ENCODE data around the gene GRM4.
A peak's percentile ranks its signal among the peaks of the same experiment; 100 is the strongest.

Gene GRM4

DNA sequence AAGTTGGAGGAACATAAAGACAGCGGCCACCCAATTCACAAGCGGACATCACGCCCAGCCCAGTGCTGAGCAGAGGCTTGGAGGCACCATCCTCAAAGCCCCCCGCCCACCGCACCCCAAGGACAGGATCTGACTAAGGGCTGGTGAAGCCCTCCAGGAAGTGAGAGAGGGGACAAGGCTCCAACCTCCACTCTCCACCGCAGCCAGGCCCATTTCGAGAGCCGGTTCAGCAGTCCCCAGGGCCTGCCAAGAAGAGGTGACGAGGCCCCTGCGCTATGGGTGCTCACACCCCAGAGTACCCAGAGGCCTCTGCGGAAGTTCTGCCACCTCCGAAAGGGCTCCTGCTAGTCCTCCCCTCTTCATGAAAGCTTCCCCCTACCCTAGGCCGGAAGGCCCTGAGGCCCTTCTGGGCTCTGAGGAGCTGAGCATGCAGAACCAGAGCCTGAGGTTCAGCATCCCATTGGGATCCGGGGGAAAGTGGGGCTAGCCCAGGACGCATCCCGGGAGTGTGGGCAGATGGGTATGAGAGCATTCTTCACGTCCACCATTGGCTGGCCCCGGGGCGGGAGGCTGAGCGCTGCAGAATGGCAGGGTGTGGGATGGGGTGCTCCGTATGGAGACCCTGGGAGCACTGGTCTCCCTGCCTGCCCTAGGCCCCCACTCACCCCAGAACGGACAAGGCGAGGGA, 2.5 kb downstream of the GRM4 start:
- Histone ChIP-seq H3K9ac (no peak overlapping the region), H3K27me3 (peaks cover 46% of the 10 kb centered on the region), H3K4me3 (peak overlapping the region; percentile 65), H3K9me3 (no peaks in the 10 kb centered on the region), H4K20me1 (peaks cover 24% of the 10 kb centered on the region), H3K4me1 (peaks cover 100% of the 10 kb centered on the region), H3K4me2 (peak overlapping the region; percentile 96), H3K36me3 (no peaks in the 10 kb centered on the region), H3K27ac (no peak overlapping the region)
- no peak for TF ChIP-seq Cebpa-rat (IDR thresholded peaks at IDR 0.05)

DNA sequence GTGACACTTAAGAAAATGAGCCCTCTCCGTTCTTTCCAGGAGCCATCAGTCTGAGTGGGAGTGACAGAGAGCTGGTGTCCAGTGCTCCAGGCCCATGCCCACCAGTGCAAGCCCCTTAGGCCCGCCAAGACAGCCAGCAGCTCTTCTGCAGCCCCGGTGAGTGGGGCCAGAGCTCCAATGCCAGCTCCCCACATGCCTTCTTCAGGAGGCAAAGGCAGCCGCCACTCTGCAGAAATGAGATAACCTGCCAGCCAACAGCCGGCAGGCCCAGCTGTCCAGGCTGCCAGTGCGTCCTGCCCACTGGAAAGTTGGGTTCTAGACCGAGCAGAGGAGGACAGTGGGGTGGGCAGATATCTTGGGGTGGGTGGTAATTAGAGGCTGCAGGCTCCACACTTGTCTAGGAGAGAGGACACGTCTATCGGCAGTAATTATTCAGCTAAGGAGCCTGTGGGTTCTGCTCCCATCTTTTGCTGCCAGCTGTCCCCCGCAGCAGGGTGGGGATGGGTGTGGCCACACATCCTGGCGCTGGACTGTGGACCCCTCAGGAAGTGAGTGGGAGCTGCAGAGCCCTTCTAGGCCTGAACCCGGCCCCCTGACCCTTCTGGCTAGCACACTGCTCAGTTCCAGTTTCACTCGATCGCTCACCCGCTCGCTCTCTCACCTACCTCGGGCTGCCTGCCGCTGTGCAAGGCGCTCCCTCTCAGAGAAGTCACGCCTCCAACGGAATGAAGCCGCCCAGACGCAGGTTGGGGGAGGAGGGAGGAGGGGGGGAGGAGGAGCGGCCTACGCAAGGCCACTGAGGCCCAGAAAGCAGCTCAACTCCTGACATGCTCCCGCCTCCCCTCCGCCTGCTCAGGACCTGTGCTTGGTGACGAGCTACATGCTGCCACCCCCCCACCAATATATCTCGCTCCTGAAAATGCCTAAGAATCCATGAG, 3.6 kb downstream of the GRM4 start:
- H3K9ac ChIP-seq = no peak overlapping the region

DNA sequence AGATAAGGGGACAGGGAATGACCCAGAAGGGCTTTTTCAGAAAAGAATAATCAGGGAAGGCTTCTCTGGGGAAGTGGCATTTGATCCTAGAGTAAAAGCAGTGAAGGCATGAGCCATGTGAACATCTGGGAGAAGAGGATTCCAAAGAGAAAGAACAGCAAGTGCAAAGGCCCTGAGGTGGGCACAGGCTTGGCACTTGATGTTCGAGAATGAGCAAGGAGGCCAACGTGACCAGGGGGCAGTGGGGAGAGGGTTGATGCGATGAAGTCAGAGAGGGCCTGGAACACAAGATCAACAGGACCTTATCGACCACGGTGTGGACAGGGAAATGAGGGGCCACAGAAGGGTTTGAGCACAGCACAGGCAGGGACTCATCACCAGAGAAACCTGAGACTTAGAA, 5.8 kb downstream of the GRM4 start:
- Histone ChIP-seq H3K27me3 (peaks cover 33% of the 10 kb centered on the region), H3K4me1 (peaks cover 100% of the 10 kb centered on the region)

More for the DNA sequence above, 3.6 kb downstream of the GRM4 start:
- peaks cover 100% of the 10 kb centered on the region for H3K4me1 ChIP-seq
- H3K27me3 ChIP-seq = peaks cover 46% of the 10 kb centered on the region
- no peak overlapping the region for H3K27ac ChIP-seq
- no peak overlapping the region for H3K4me3 ChIP-seq
- peak overlapping the region; percentile 96 for H3K4me2 ChIP-seq
- H3K9me3 ChIP-seq = no peaks in the 10 kb centered on the region
- H4K20me1 ChIP-seq = peaks cover 24% of the 10 kb centered on the region
- no peak for TF ChIP-seq Cebpa-rat (IDR thresholded peaks at IDR 0.05)
- no peaks in the 10 kb centered on the region for H3K36me3 ChIP-seq

DNA sequence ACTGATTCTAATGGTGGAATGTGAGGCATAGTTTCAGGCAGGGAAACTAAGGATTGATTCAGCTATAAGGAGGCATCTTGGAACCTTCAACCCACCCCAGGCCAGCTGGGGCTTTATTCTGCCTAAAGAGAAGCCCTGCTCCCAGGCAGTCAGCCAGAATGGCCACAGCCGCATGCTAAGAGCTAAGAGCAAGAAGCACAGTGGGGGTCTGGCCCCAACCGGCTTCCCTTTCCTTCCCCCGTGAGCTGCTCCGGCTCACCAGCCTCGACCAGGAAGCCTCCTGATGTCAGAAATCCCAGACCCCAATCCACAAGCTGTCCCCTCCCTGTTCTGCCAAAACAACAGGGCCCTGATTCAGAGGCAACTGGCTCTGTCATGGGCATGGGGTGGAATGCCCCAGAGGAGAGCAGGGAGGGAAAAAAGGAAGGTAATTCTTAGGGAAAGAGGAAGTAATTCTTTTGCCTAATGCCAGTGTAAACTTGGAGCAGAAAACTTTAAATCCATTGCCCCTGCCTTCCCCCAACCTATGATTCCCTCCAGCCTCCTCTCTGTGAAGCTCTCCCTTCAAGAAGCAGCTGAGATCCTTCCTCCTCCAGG, 6.9 kb downstream of the GRM4 start:
- Histone ChIP-seq H3K4me2 (peak overlapping the region; percentile 84), H3K36me3 (no peaks in the 10 kb centered on the region), H3K27ac (no peak overlapping the region), H4K20me1 (peaks cover 29% of the 10 kb centered on the region; the same call in 1 of the 2 replicates), H3K9ac (no peak overlapping the region), H3K27me3 (peaks cover 23% of the 10 kb centered on the region), H3K4me1 (peaks cover 99% of the 10 kb centered on the region), H3K9me3 (no peaks in the 10 kb centered on the region), H3K4me3 (no peak overlapping the region)
- no peak for TF ChIP-seq Cebpa-rat (IDR thresholded peaks at IDR 0.05)

More for the DNA sequence above, 5.8 kb downstream of the GRM4 start:
- no peak overlapping the region for H3K9ac ChIP-seq
- H3K9me3 ChIP-seq = no peaks in the 10 kb centered on the region
- no peak overlapping the region for H3K27ac ChIP-seq
- no peak for TF ChIP-seq Cebpa-rat (IDR thresholded peaks at IDR 0.05)
- H3K4me3 ChIP-seq = no peak overlapping the region
- peak overlapping the region; percentile 84 for H3K4me2 ChIP-seq
- H4K20me1 ChIP-seq = peaks cover 36% of the 10 kb centered on the region
- H3K36me3 ChIP-seq = no peaks in the 10 kb centered on the region

DNA sequence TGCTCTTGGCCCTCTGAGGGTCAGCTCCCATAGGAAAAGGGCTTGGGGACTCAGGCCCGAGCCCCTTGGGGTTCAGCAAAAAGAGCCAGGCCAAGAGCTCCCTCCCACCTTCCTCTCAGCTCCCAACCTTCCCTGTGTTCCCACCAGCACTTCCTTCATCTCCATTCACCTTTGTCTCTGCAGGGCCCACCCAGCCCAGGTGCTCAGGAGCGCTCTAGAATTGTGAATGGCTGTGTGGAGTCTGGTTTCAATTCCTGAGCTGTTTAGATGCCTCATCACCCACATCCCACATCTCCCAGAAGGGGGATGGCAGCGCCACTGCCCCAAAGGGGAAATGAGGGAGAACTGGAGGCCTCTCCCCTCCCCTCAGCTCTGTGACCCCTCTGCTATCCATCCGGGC, 7.7 kb downstream of the GRM4 start:
- Histone ChIP-seq H3K4me1 (peaks cover 97% of the 10 kb centered on the region), H3K27ac (no peak overlapping the region), H4K20me1 (peaks cover 30% of the 10 kb centered on the region), H3K9me3 (no peaks in the 10 kb centered on the region), H3K36me3 (no peaks in the 10 kb centered on the region), H3K4me2 (peak overlapping the region; percentile 84), H3K27me3 (peaks cover 14% of the 10 kb centered on the region), H3K9ac (no peak overlapping the region), H3K4me3 (no peak overlapping the region)
- no peak for TF ChIP-seq Cebpa-rat (IDR thresholded peaks at IDR 0.05)

DNA sequence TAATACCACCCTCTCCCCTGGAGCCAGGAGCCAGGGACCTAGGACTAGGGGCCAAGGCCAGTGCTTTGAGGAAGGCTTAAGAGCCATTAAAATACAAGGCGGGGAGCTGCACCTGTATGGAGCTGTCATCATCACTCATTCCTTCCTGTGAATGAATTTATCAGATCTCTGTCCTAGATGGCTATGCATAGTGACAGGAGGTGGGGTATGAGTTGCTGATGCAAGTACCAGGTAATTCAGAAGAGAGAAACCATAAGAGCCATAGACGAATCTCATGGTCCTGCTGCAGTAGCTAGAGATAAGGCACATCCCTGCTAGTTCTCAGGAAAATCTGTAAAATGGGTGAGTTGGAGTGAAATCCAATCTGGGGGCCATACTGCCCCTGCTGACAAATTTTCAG, 10.3 kb downstream of the GRM4 start:
- no peaks in the 10 kb centered on the region for H3K9me3 ChIP-seq
- H3K9ac ChIP-seq = no peak overlapping the region
- H3K4me3 ChIP-seq = no peak overlapping the region
- H4K20me1 ChIP-seq = peaks cover 50% of the 10 kb centered on the region
- H3K4me1 ChIP-seq = peaks cover 78% of the 10 kb centered on the region
- H3K4me2 ChIP-seq = peak overlapping the region; percentile 84
- TF ChIP-seq Cebpa-rat (IDR thresholded peaks at IDR 0.05) = no peak
- no peaks in the 10 kb centered on the region for H3K27me3 ChIP-seq
- no peaks in the 10 kb centered on the region for H3K36me3 ChIP-seq
- H3K27ac ChIP-seq = no peak overlapping the region

DNA sequence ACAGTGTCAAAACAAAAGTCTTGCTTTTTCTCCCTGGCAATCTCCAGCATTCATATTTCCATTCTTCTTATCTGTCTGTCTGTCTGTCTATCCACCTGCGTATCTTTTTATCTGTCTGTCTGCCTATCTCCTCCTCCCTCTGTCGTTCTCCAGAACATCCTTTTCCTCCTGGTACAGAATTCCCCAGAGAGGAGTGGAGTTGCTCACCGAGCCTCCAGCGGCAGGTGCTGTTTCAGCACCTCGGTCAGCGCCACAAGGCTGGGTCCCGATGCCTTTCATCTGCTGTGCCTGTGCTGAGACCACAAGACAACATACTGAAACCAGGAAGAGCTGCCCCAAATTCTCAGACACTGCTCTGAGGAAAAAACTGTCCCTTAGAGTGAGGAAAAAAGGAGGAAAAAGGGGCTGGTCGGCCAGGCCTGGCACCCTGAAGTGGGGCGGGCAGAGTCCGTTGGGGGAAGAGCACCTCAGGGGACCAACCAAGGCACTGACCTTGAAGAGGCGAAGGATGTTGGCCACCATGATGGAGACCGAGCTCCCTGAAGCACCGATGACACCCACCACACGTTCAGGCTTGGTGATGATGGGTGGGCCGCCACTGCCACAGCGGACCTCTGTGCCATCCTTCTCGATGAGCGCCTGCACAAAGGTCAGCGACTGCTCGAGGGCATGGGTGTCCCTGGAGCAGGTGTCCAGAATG, 13.3 kb downstream of the GRM4 start:
- Histone ChIP-seq H3K36me3 (no peaks in the 10 kb centered on the region), H3K4me3 (no peak overlapping the region), H3K27ac (no peak overlapping the region), H3K9me3 (no peaks in the 10 kb centered on the region), H3K4me2 (no peak overlapping the region), H4K20me1 (peaks cover 62% of the 10 kb centered on the region), H3K4me1 (peaks cover 49% of the 10 kb centered on the region), H3K9ac (no peak overlapping the region), H3K27me3 (no peaks in the 10 kb centered on the region)
- TF ChIP-seq Cebpa-rat (IDR thresholded peaks at IDR 0.05) = no peak

DNA sequence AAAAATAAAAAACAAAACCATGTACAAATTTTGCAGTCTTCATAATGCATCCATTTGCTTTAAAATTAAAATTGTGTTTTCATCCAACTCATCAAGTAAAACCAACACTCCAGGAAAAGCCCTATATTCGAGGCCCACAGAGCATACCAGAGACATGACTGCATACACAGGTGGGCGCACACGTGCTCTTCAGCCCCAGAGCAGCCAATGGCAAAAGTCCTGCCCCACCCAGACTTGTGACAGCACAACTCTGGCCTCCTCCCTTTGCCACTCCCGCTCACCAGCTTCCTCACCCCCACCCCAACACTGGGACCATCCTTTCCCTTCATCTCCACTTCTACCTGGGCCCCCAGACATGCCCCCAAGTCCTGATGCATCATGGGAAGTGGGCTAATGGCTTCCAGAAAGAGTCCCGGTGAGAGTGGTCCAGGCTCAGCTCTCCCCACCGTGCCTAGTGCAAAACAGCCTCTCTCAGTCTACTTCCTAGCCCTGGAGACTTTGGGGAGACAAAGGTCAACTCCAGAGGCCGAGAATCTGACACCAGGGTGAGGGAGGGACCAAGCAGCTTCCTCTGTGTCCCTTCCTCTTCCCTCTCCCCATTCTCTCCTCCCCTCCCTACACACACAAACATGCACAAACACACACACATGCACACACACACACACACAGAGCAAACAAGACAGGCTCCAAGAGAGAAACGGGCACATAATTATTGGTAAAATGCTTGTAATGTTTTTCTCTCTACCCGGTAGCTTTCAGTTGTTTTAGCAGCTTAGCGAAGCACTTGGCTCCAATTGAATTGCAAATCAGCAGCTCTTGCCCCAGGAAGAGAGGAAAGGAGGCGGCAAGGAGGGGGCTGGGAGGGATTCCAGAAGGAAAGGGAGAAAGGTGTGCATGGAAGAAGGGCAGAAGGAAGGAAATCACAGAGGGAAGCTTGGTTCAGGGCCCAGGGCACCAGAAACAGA, 14.3 kb downstream of the GRM4 start:
- Histone ChIP-seq H3K4me1 (peaks cover 39% of the 10 kb centered on the region), H3K36me3 (no peaks in the 10 kb centered on the region), H3K4me2 (no peak overlapping the region), H3K27me3 (no peaks in the 10 kb centered on the region), H3K9me3 (no peaks in the 10 kb centered on the region), H3K27ac (no peak overlapping the region), H3K4me3 (no peak overlapping the region), H4K20me1 (peaks cover 62% of the 10 kb centered on the region), H3K9ac (no peak overlapping the region)
- TF ChIP-seq Cebpa-rat (IDR thresholded peaks at IDR 0.05) = no peak

Data from BLaER1 (cell line).